HepG2 (cell line): ENCODE measurements around the gene PCNT. TPM values are rescaled to one million over a fixed set of nuclear protein-coding genes. Genes with fewer than 3 reads are reported as not detected.

Experiments
- ATF7 ChIP-seq, 2 experiments: fragments of 450-650 bp in 1 of 2; sonication (generic) in 1 of 2; formaldehyde crosslinking in 1 of 2; IDR thresholded peaks; 2 replicates each; pipeline versions ENCODE4 v1.4.0 to v1.6.1; 2016 to 2020; ENCODE audit warnings: antibody characterized with exemption in 1 of 2, mild to moderate bottlenecking in 1 of 2, missing genetic modification reagents in 1 of 2
- FOXC1 ChIP-seq: sonication (generic); formaldehyde crosslinking; IDR thresholded peaks from 2 replicates; pipeline ENCODE4 v1.8.0; 2022; ENCODE audit warnings: mild to moderate bottlenecking, missing genetic modification reagents, borderline replicate concordance
- FOXP1 ChIP-seq, 2 experiments: fragments of 450-650 bp in 1 of 2; IDR thresholded peaks; 2 replicates each; pipeline ENCODE4 v1.6.1; 2017 to 2018; ENCODE audit warnings: antibody characterized with exemption in 1 of 2
- GTF3A ChIP-seq: sonication (generic); formaldehyde crosslinking; conservative IDR thresholded peaks from 2 replicates; pipeline ENCODE4 v1.4.0; 2020; ENCODE audit warnings: mild to moderate bottlenecking, missing genetic modification reagents
- MEIS2 ChIP-seq: sonication (generic); formaldehyde crosslinking; IDR thresholded peaks from 2 replicates; pipeline ENCODE4 v1.9.0; 2021; ENCODE audit warnings: mild to moderate bottlenecking, missing genetic modification reagents
- MZF1 ChIP-seq: sonication (generic); formaldehyde crosslinking; IDR thresholded peaks from 2 replicates; pipeline ENCODE4 v1.8.1; 2023; ENCODE audit warnings: mild to moderate bottlenecking, missing genetic modification reagents, borderline replicate concordance
- NFKBIZ ChIP-seq: IDR thresholded peaks from 2 replicates; pipeline ENCODE4 v1.6.1; 2018; ENCODE audit warnings: missing genetic modification reagents, missing compliant biosample characterization
- ONECUT2 ChIP-seq: sonication (generic); formaldehyde crosslinking; IDR thresholded peaks from 2 replicates; pipeline ENCODE4 v1.4.0; 2020; ENCODE audit warnings: missing genetic modification reagents
- PPARG ChIP-seq: conservative IDR thresholded peaks from 2 replicates; pipeline ENCODE4 v1.6.1; 2016; ENCODE audit warnings: missing biosample characterization, missing genetic modification reagents
- SIN3A ChIP-seq: IDR thresholded peaks from 2 replicates; pipeline ENCODE4 v1.6.1; 2011; ENCODE audit warnings: low read depth, mild to moderate bottlenecking, control low read depth, low read length, borderline replicate concordance
- ZNF180 ChIP-seq: sonication (generic); formaldehyde crosslinking; IDR thresholded peaks from 2 replicates; pipeline ENCODE4 v1.4.0; 2020; ENCODE audit warnings: low read depth, missing genetic modification reagents, borderline replicate concordance
- ZNF207 ChIP-seq: fragments of 450-650 bp; IDR thresholded peaks from 2 replicates; pipeline ENCODE4 v1.6.1; 2016; ENCODE audit warnings: antibody characterized with exemption, borderline replicate concordance
- ZNF333 ChIP-seq: sonication (generic); formaldehyde crosslinking; IDR thresholded peaks from 2 replicates; pipeline ENCODE4 v1.4.0; 2020; ENCODE audit warnings: mild to moderate bottlenecking, missing genetic modification reagents, borderline replicate concordance
- ZNF382 ChIP-seq: sonication (generic); formaldehyde crosslinking; IDR thresholded peaks from 2 replicates; pipeline ENCODE4 v1.5.0; 2020; ENCODE audit warnings: missing genetic modification reagents, mild to moderate bottlenecking, borderline replicate concordance
- ZNF543 ChIP-seq: sonication (generic); formaldehyde crosslinking; IDR thresholded peaks from 2 replicates; pipeline ENCODE4 v1.4.0; 2020; ENCODE audit warnings: mild to moderate bottlenecking, missing genetic modification reagents
- ZNF670 ChIP-seq: sonication (generic); formaldehyde crosslinking; IDR thresholded peaks from 2 replicates; pipeline ENCODE4 v1.8.0; 2022; ENCODE audit warnings: mild to moderate bottlenecking, missing genetic modification reagents, borderline replicate concordance
- ZNF747 ChIP-seq: sonication (generic); formaldehyde crosslinking; IDR thresholded peaks from 2 replicates; pipeline ENCODE4 v1.8.1; 2023; ENCODE audit warnings: missing genetic modification reagents, mild to moderate bottlenecking, borderline replicate concordance
- polyA plus RNA-seq, 8 experiments: library from polyadenylated mRNA; depleted of rRNA in 3 of 8; stranded (reverse) in 7 of 8; unstranded in 1 of 8; fragments of >200 nt; fragmentation: Illumina TruSeq in 4 of 8; extraction: Trizol in 4 of 8; gene quantifications; 2 replicates each; pipeline versions ENCODE4 v1.2.1 to v1.2.3, GENCODE V29; 2011 to 2016; ENCODE audit warnings: low read depth in 4 of 8, missing spikeins in 1 of 8, mixed read lengths in 1 of 8; ENCODE audit not compliant: insufficient read depth in 1 of 8
- total RNA-seq, 5 experiments: library from RNA; depleted of rRNA; stranded (reverse); fragments of >200 nt; fragmentation: Illumina TruSeq; extraction: Trizol; gene quantifications; 2 replicates each; pipeline ENCODE4 v1.2.3, GENCODE V29; 2016; ENCODE audit warnings: low read depth in 1 of 5
- TF ChIP-seq, protein P1 (sequence below), 2 experiments: fragments of 450-650 bp in 1 of 2; sonication (generic) in 1 of 2; formaldehyde crosslinking; IDR thresholded peaks; 2 replicates each; pipeline versions ENCODE4 v1.5.0 to v1.8.0; 2020 to 2022; ENCODE audit warnings: mild to moderate bottlenecking in 1 of 2, missing genetic modification reagents in 1 of 2
- TF ChIP-seq, protein P2 (sequence below): sonication (generic); formaldehyde crosslinking; IDR thresholded peaks from 2 replicates; pipeline ENCODE4 v1.5.0; 2020; ENCODE audit warnings: missing genetic modification reagents, mild to moderate bottlenecking, borderline replicate concordance
- TF ChIP-seq, protein P3 (sequence below): sonication (generic); formaldehyde crosslinking; IDR thresholded peaks from 2 replicates; pipeline ENCODE4 v1.4.0; 2020; ENCODE audit warnings: missing genetic modification reagents, mild to moderate bottlenecking, borderline replicate concordance
- TF ChIP-seq, protein P4 (sequence below): sonication (generic); formaldehyde crosslinking; conservative IDR thresholded peaks from 2 replicates; pipeline ENCODE4 v1.4.0; 2020; ENCODE audit warnings: mild to moderate bottlenecking, missing genetic modification reagents, moderate library complexity

Gene PCNT
- total and polyA plus RNA-seq, 2 of the 13 experiments (the other 11 are each of a cell fraction or from before 2014, with no cell fraction given), result 5.6 to 12.4 TPM

DNA sequence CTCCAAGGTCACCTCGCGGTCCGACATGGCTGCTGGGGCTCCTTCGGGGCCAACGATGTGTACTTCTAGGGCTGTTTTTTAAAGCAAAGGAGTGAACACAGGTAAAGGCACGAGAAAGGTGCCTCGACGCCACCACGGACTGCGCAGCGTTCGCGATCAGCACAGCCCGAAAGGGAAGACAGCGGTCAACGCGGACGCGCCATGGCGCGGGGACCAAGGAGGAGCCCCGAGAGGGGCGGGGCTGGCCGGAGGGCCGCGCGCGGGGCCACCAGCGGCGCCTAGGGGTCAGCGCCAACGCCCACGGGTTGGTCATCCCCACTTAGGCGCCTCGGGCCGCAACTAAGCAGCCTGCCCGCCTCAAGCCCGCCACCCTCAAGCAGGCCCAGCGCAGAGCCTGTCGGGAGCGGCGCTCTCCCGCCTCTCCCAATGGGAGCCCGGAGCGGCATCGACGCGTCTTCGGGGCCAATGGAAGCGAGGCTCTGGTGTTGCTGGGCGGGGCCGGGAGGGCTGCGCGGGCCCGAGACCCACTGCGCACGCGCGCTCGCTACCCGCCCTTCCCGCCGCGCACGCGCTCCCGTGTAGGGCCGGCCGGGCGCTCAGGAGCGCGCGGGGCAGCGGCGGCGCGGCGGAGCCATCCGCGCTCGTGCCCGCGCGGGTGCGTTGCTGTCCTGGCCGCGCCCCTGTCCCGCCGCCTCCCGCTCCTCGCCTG lies 134.5 kb downstream of the PCNT start, which contains the start of gene DIP2A (continued):
- TF ChIP-seq, protein P1, sequence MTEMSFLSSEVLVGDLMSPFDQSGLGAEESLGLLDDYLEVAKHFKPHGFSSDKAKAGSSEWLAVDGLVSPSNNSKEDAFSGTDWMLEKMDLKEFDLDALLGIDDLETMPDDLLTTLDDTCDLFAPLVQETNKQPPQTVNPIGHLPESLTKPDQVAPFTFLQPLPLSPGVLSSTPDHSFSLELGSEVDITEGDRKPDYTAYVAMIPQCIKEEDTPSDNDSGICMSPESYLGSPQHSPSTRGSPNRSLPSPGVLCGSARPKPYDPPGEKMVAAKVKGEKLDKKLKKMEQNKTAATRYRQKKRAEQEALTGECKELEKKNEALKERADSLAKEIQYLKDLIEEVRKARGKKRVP (CRISPR knock-in tag; IDR thresholded peaks at IDR 0.05), result no peak
- TF ChIP-seq ZNF207 (no peak), NFKBIZ (peak; percentile 50; the same call in 1 of the 2 replicates), ATF7 (IDR thresholded peaks at IDR 0.05) (no peak), ATF7 (CRISPR knock-in tag; IDR thresholded peaks at IDR 0.05) (no peak), MEIS2 (no peak), GTF3A (no peak; the same call in 1 of the 2 replicates), MZF1 (no peak), ZNF180 (CRISPR knock-in tag) (no peak), FOXC1 (CRISPR knock-in tag) (peak; percentile 78), PPARG (no peak; the same call in none of the 2 replicates), ZNF382 (CRISPR knock-in tag) (no peak), ZNF543 (CRISPR knock-in tag) (no peak; the same call in 1 of the 2 replicates), SIN3A (peak; percentile 67; the same call in 1 of the 2 replicates), ZNF333 (CRISPR knock-in tag) (no peak), ZNF747 (CRISPR knock-in tag) (peak; percentile 59; the same call in 1 of the 2 replicates), FOXP1 (IDR thresholded peaks at IDR 0.05) (no peak), FOXP1 (CRISPR knock-in tag; IDR thresholded peaks at IDR 0.05) (no peak), ONECUT2 (CRISPR knock-in tag) (no peak), ZNF670 (CRISPR knock-in tag) (peak; percentile 80; the same call in 1 of the 2 replicates)
- TF ChIP-seq, protein P2, sequence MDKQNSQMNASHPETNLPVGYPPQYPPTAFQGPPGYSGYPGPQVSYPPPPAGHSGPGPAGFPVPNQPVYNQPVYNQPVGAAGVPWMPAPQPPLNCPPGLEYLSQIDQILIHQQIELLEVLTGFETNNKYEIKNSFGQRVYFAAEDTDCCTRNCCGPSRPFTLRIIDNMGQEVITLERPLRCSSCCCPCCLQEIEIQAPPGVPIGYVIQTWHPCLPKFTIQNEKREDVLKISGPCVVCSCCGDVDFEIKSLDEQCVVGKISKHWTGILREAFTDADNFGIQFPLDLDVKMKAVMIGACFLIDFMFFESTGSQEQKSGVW (CRISPR knock-in tag), result no peak
- TF ChIP-seq, protein P3, sequence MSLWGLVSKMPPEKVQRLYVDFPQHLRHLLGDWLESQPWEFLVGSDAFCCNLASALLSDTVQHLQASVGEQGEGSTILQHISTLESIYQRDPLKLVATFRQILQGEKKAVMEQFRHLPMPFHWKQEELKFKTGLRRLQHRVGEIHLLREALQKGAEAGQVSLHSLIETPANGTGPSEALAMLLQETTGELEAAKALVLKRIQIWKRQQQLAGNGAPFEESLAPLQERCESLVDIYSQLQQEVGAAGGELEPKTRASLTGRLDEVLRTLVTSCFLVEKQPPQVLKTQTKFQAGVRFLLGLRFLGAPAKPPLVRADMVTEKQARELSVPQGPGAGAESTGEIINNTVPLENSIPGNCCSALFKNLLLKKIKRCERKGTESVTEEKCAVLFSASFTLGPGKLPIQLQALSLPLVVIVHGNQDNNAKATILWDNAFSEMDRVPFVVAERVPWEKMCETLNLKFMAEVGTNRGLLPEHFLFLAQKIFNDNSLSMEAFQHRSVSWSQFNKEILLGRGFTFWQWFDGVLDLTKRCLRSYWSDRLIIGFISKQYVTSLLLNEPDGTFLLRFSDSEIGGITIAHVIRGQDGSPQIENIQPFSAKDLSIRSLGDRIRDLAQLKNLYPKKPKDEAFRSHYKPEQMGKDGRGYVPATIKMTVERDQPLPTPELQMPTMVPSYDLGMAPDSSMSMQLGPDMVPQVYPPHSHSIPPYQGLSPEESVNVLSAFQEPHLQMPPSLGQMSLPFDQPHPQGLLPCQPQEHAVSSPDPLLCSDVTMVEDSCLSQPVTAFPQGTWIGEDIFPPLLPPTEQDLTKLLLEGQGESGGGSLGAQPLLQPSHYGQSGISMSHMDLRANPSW (CRISPR knock-in tag), result no peak
- TF ChIP-seq, protein P4, sequence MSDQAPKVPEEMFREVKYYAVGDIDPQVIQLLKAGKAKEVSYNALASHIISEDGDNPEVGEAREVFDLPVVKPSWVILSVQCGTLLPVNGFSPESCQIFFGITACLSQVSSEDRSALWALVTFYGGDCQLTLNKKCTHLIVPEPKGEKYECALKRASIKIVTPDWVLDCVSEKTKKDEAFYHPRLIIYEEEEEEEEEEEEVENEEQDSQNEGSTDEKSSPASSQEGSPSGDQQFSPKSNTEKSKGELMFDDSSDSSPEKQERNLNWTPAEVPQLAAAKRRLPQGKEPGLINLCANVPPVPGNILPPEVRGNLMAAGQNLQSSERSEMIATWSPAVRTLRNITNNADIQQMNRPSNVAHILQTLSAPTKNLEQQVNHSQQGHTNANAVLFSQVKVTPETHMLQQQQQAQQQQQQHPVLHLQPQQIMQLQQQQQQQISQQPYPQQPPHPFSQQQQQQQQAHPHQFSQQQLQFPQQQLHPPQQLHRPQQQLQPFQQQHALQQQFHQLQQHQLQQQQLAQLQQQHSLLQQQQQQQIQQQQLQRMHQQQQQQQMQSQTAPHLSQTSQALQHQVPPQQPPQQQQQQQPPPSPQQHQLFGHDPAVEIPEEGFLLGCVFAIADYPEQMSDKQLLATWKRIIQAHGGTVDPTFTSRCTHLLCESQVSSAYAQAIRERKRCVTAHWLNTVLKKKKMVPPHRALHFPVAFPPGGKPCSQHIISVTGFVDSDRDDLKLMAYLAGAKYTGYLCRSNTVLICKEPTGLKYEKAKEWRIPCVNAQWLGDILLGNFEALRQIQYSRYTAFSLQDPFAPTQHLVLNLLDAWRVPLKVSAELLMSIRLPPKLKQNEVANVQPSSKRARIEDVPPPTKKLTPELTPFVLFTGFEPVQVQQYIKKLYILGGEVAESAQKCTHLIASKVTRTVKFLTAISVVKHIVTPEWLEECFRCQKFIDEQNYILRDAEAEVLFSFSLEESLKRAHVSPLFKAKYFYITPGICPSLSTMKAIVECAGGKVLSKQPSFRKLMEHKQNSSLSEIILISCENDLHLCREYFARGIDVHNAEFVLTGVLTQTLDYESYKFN (CRISPR knock-in tag), result peak; percentile 45
